ENCODE data around the gene SHMT1. TPM values are rescaled to one million over a fixed set of nuclear protein-coding genes. Genes with fewer than 3 reads are reported as not detected.

Gene SHMT1
- polyA plus RNA-seq, 1 donor (not counting 4 experiments of a cell fraction or from before 2014, with no cell fraction given): 15.7 TPM

- dilution Hi-C loops (cut with MboI; ENCODE audit: extremely low pct_ligation_motif_present, low sequenced_read_pairs): no loop called here
- H2AFZ ChIP-seq (ENCODE audit: control insufficient read depth, low read length): no peak overlapping the region
- H3K9ac ChIP-seq (ENCODE audit: control insufficient read depth, extremely low read depth, insufficient read depth, low read length): no peak overlapping the region
- H3K36me3 ChIP-seq (ENCODE audit: control insufficient read depth in 2 of 2, extremely low read depth in 1 of 2, insufficient read depth in 2 of 2, low read length in 2 of 2): peaks cover 19 to 24% of the 10 kb centered on the region in 2 experiments
- H3K27ac ChIP-seq (ENCODE audit: control insufficient read depth, insufficient read depth, low read length): no peak overlapping the region
- H3K9me1 ChIP-seq (ENCODE audit: control insufficient read depth, extremely low read depth, insufficient read depth, low read length): no peaks in the 10 kb centered on the region
- no peak overlapping the region for H3K4me2 ChIP-seq (ENCODE audit: control insufficient read depth, extremely low read depth, insufficient read depth, low read depth, low read length)
- no peaks in the 10 kb centered on the region for H4K20me1 ChIP-seq (ENCODE audit: control insufficient read depth, extremely low read depth, insufficient read depth, low read length)
- no peaks in the 10 kb centered on the region for H3K79me2 ChIP-seq (ENCODE audit: control insufficient read depth, insufficient read depth, low read length)
- no peak for TF ChIP-seq EZH2 (IDR thresholded peaks at IDR 0.05; ENCODE audit: low read length)
- TF ChIP-seq, protein P1, sequence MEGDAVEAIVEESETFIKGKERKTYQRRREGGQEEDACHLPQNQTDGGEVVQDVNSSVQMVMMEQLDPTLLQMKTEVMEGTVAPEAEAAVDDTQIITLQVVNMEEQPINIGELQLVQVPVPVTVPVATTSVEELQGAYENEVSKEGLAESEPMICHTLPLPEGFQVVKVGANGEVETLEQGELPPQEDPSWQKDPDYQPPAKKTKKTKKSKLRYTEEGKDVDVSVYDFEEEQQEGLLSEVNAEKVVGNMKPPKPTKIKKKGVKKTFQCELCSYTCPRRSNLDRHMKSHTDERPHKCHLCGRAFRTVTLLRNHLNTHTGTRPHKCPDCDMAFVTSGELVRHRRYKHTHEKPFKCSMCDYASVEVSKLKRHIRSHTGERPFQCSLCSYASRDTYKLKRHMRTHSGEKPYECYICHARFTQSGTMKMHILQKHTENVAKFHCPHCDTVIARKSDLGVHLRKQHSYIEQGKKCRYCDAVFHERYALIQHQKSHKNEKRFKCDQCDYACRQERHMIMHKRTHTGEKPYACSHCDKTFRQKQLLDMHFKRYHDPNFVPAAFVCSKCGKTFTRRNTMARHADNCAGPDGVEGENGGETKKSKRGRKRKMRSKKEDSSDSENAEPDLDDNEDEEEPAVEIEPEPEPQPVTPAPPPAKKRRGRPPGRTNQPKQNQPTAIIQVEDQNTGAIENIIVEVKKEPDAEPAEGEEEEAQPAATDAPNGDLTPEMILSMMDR (optimal IDR thresholded peaks at IDR 0.05 in 1 of 3, IDR thresholded peaks at IDR 0.05 in 1 of 3, conservative IDR thresholded peaks at IDR 0.05 in 1 of 3; ENCODE audit: extremely low read depth in 1 of 3, insufficient read depth in 2 of 3, low read length in 3 of 3): no peak
- FAIRE-seq (no peak), DNase-seq (ENCODE audit: low read depth, low spot score) (no peak)
- no peaks in the 10 kb centered on the region for H3K4me1 ChIP-seq (ENCODE audit: control insufficient read depth, extremely low read depth, insufficient read depth, low read length)
- H3K27me3 ChIP-seq (ENCODE audit: control insufficient read depth, extremely low read depth, insufficient read depth, low read length): no peaks in the 10 kb centered on the region
- no peak overlapping the region for H3K4me3 ChIP-seq (ENCODE audit: control insufficient read depth in 2 of 3, extremely low read depth in 1 of 3, insufficient read depth in 2 of 3, low read depth in 1 of 3, low read length in 3 of 3)
- no peaks in the 10 kb centered on the region for H3K9me3 ChIP-seq (ENCODE audit: control insufficient read depth, low read depth, low read length)
Observed at GRCh38 chr17:18291718-18292540, 71.4 kb downstream of the SHMT1 start.

DNA sequence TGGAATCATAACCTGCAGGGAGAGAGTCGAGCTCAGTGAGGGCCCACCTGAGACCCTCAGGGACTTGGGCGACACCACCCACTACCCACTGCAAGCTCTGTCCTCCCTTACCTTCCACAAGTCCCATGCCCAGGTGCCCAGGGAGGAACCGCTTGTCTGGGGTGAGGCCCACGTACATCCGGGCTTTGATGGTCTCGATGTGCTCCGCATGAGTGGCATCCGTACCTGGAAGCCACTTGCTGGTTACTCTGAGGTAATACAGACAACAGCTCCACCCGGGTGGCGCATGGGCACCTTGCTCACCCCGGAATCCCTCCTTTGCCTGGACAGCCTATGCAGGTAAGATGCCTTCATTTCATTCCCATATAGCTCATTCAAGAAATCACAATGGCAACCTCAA lies 78.1 kb downstream of the SHMT1 start:
- no peak for TF ChIP-seq EZH2 (IDR thresholded peaks at IDR 0.05; ENCODE audit: low read length)
- TF ChIP-seq, protein P1 (optimal IDR thresholded peaks at IDR 0.05 in 1 of 3, IDR thresholded peaks at IDR 0.05 in 1 of 3, conservative IDR thresholded peaks at IDR 0.05 in 1 of 3; ENCODE audit: extremely low read depth in 1 of 3, insufficient read depth in 2 of 3, low read length in 3 of 3): no peak
- no peak for FAIRE-seq
- H3K27ac ChIP-seq (ENCODE audit: control insufficient read depth, insufficient read depth, low read length): no peak overlapping the region
- H3K9me3 ChIP-seq (ENCODE audit: control insufficient read depth, low read depth, low read length): no peaks in the 10 kb centered on the region
- no peaks in the 10 kb centered on the region for H3K9me1 ChIP-seq (ENCODE audit: control insufficient read depth, extremely low read depth, insufficient read depth, low read length)
- H3K4me2 ChIP-seq (ENCODE audit: control insufficient read depth, extremely low read depth, insufficient read depth, low read depth, low read length): no peak overlapping the region
- H3K79me2 ChIP-seq (ENCODE audit: control insufficient read depth, insufficient read depth, low read length): no peaks in the 10 kb centered on the region
- no peaks in the 10 kb centered on the region for H4K20me1 ChIP-seq (ENCODE audit: control insufficient read depth, extremely low read depth, insufficient read depth, low read length)
- no peak overlapping the region for H3K4me3 ChIP-seq (ENCODE audit: control insufficient read depth in 2 of 3, extremely low read depth in 1 of 3, insufficient read depth in 2 of 3, low read depth in 1 of 3, low read length in 3 of 3)
- dilution Hi-C loops (cut with MboI; ENCODE audit: extremely low pct_ligation_motif_present, low sequenced_read_pairs): no loop called here
- H3K27me3 ChIP-seq (ENCODE audit: control insufficient read depth, extremely low read depth, insufficient read depth, low read length): no peaks in the 10 kb centered on the region
- H3K4me1 ChIP-seq (ENCODE audit: control insufficient read depth, extremely low read depth, insufficient read depth, low read length): no peaks in the 10 kb centered on the region
- no peak overlapping the region for H2AFZ ChIP-seq (ENCODE audit: control insufficient read depth, low read length)
- H3K36me3 ChIP-seq (ENCODE audit: control insufficient read depth in 2 of 2, extremely low read depth in 1 of 2, insufficient read depth in 2 of 2, low read length in 2 of 2): peaks cover 25 to 34% of the 10 kb centered on the region in 2 experiments
- no peak overlapping the region for H3K9ac ChIP-seq (ENCODE audit: control insufficient read depth, extremely low read depth, insufficient read depth, low read length)
- DNase-seq (ENCODE audit: low read depth, low spot score): no peak
